ENCODE measurements around the gene ARSA. TPM values are rescaled to one million over a fixed set of nuclear protein-coding genes. Genes with fewer than 3 reads are reported as not detected.
A peak's percentile ranks its signal among the peaks of the same experiment; 100 is the strongest.

ARSA gene
- total RNA-seq, 1 experiment from 2014 or later: 16.4 TPM

DNA sequence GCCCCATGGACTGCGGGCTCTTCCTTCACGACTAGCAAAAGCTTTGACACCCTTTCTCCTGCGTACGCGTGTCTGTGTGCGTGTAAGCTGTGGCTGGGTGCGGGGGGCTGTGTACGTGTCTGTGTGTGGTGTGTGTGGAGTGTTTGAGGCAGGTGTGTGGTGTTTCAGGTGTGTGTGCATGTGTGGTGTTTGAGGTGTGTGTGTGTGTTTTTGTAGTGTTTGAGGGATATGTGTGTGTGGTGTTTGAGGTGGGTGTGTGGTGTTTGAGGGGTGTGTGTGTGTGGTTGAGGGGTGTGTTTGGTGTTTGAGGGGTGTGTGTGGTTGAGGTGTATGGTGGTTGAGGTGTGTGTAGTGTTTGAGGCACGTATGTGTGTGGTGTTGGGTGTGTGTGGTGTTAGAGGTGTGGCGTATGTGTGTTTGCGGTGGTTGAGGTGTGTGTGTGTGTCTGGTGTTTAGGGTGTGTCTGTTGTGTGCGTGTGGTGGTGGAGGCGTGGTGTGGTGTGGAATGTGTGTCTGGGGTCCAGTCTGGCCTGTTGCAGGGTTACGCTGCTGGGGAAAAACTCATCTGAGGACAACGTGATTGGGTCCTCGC is 687 bp upstream of the ARSA start:
- no peaks in the 10 kb centered on the region for H3K79me2 ChIP-seq (ENCODE audit: insufficient read depth, low read length)
- H3K4me2 ChIP-seq (ENCODE audit: low read length): peak overlapping the region; percentile 99
- intact Hi-C loops (cut with micrococcal nuclease): no loop called here
- H2AFZ ChIP-seq (ENCODE audit: low read depth, low read length, poor library complexity, severe bottlenecking): peak overlapping the region; percentile 58
- peak overlapping the region; percentile 53; the same call in 1 of the 2 replicates for H3K27ac ChIP-seq (ENCODE audit: low read depth, low read length)
- H3K9ac ChIP-seq (ENCODE audit: low read length): peak overlapping the region; percentile 76
- no peaks in the 10 kb centered on the region for H3K9me3 ChIP-seq (ENCODE audit: control insufficient read depth in 1 of 2, insufficient read depth in 1 of 2, low read depth in 1 of 2, low read length in 2 of 2)
- no peaks in the 10 kb centered on the region for H3K9me2 ChIP-seq (ENCODE audit: insufficient read depth)
- H3K27me3 ChIP-seq (ENCODE audit: insufficient read depth, low read length): no peaks in the 10 kb centered on the region
- H4K20me1 ChIP-seq (ENCODE audit: insufficient read depth): no peaks in the 10 kb centered on the region
- ChIA-PET RAD21 (ENCODE audit: low non-redundant PET in 1 of 2, low total read pairs in 2 of 2, uncharacterized antibody in 2 of 2, unreplicated experiment in 2 of 2) (no interaction called here), POLR2A (interaction anchor here (1.0 kb wide), 1 partner anchor 65 kb away, joined by 3 read pairs; no protein-coding TSS in a partner anchor), CTCF (interaction anchor here (0.9 to 1.0 kb wide), 2 partner anchors 13 to 103 kb away, joined by 3 read pairs; no protein-coding TSS in a partner anchor)
- no peak; the same call in 1 of the 2 replicates for ATAC-seq
- DNase-seq (ENCODE audit: low read depth, low spot score): no peak
- H3K4me3 ChIP-seq (replicated peaks in 1 of 2; ENCODE audit: low read depth in 1 of 2, low read length in 2 of 2): peak overlapping the region; percentile 71 to 88
- no TSS peak for BruUV-seq (replicated peaks)
- no peaks in the 10 kb centered on the region for H3K36me3 ChIP-seq (ENCODE audit: control insufficient read depth in 1 of 2, insufficient read depth in 2 of 2, low read length in 2 of 2)
- peaks cover 7 to 29% of the 10 kb centered on the region in 2 experiments; a peak in 3 of 4 replicates for H3K4me1 ChIP-seq (ENCODE audit: control insufficient read depth in 1 of 2, insufficient read depth in 2 of 2, low read length in 2 of 2)
- TF ChIP-seq EZH2 (IDR thresholded peaks at IDR 0.05) (no peak), POLR2AphosphoS5 (IDR thresholded peaks at IDR 0.05; ENCODE audit: low read depth, low read length) (no peak)

DNA sequence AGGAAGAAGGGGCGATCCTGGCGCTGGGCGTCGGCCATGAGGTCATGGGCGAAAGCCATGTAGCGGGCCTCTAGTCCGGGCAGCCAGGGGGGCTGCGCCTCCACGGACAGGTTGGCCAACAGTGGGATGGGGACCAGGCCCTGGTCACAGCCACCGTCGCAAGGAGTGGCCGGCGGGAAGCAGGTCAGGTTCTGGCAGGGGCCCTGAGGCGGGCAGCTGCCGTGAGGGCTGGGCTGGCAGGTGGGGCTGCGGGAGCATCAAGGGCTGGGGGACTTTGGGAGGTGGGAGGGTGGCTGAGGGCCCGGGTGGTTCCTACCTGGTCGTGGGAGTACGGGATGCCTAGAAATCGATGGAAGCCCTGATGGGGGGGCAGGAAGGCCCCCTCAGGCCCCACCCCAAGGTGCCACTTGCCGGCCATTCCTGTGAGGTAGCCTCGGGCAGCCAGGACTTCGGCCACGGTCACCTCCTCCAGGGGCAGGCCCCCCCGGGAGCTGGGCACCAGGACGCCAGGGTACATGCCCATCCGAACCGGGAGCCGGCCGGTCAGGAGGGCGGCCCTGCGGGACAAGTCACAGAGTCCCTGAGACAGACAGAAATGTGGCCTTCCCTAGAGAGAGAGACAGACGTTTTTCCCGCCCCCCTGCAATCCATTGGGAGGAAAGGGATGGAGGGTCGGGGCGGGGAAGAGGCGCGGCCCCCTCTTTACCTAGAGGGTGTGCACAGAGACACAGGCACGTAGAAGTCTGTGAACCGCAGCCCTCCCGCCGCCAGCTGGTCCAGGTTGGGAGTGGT is 906 bp downstream of the ARSA start:
- Histone ChIP-seq H3K27me3 (ENCODE audit: insufficient read depth, low read length) (0 out of 2 replicates have a peak, but pooled peaks cover under 1% of the 10 kb centered on the region), H3K9me3 (ENCODE audit: control insufficient read depth in 1 of 2, insufficient read depth in 1 of 2, low read depth in 1 of 2, low read length in 2 of 2) (no peaks in the 10 kb centered on the region), H2AFZ (ENCODE audit: low read depth, low read length, poor library complexity, severe bottlenecking) (no peak overlapping the region), H3K36me3 (ENCODE audit: control insufficient read depth in 1 of 2, insufficient read depth in 2 of 2, low read length in 2 of 2) (no peaks in the 10 kb centered on the region), H3K79me2 (ENCODE audit: insufficient read depth, low read length) (no peaks in the 10 kb centered on the region), H3K27ac (ENCODE audit: low read depth, low read length) (peak overlapping the region; percentile 61), H4K20me1 (ENCODE audit: insufficient read depth) (no peaks in the 10 kb centered on the region), H3K4me3 (replicated peaks in 1 of 2; ENCODE audit: low read depth in 1 of 2, low read length in 2 of 2) (peak overlapping the region; percentile 71 to 88), H3K4me1 (ENCODE audit: control insufficient read depth in 1 of 2, insufficient read depth in 2 of 2, low read length in 2 of 2) (peaks cover 10 to 42% of the 10 kb centered on the region in 2 experiments; a peak in 3 of 4 replicates), H3K4me2 (ENCODE audit: low read length) (peak overlapping the region; percentile 99), H3K9me2 (ENCODE audit: insufficient read depth) (no peaks in the 10 kb centered on the region), H3K9ac (ENCODE audit: low read length) (peak overlapping the region; percentile 75)
- TF ChIP-seq ZFX (IDR thresholded peaks at IDR 0.05): no peak; the same call in 1 of the 2 replicates
- no peak for TF ChIP-seq TCF7L2 (IDR thresholded peaks at IDR 0.05; ENCODE audit: borderline replicate concordance, extremely low read depth, insufficient read depth, insufficient read length)
- TF ChIP-seq EZH2 (IDR thresholded peaks at IDR 0.05): no peak
- TF ChIP-seq, protein P1, sequence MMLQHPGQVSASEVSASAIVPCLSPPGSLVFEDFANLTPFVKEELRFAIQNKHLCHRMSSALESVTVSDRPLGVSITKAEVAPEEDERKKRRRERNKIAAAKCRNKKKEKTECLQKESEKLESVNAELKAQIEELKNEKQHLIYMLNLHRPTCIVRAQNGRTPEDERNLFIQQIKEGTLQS (IDR thresholded peaks at IDR 0.05): no peak
- intact Hi-C loops (cut with micrococcal nuclease): loop anchor here (2.0 kb wide), 1 partner anchor 64 kb away; no protein-coding TSS in a partner anchor
- CTCF ChIA-PET: interaction anchor here (0.9 to 1.2 kb wide), 2 partner anchors 64 to 67 kb away, joined by 3 read pairs; no protein-coding TSS in a partner anchor
- DNase-seq (ENCODE audit: low read depth, low spot score): no peak
- POLR2A ChIA-PET: no interaction called here
- RAD21 ChIA-PET (ENCODE audit: low non-redundant PET in 1 of 2, low total read pairs in 2 of 2, uncharacterized antibody in 2 of 2, unreplicated experiment in 2 of 2): no interaction called here
- BruUV-seq (replicated peaks): no TSS peak
- ATAC-seq: no peak
